Activated CD4-positive, CD25-positive, alpha-beta regulatory T cell treated with anti-CD3 and anti-CD28 coated beads, Interleukin-2, amount 50 U/mL, for 24 hours (primary cell): ENCODE data around the gene LRRC3C.

Experiments
- ATAC-seq, 2 donors: fragments of 150-1000 bp; cut with Tn5 transposase; one replicate each; pipeline ENCODE4 v1.10.0; 2021; ENCODE audit warnings: mild to moderate bottlenecking in 1 of 2, moderate library complexity in 1 of 2

LRRC3C gene

DNA sequence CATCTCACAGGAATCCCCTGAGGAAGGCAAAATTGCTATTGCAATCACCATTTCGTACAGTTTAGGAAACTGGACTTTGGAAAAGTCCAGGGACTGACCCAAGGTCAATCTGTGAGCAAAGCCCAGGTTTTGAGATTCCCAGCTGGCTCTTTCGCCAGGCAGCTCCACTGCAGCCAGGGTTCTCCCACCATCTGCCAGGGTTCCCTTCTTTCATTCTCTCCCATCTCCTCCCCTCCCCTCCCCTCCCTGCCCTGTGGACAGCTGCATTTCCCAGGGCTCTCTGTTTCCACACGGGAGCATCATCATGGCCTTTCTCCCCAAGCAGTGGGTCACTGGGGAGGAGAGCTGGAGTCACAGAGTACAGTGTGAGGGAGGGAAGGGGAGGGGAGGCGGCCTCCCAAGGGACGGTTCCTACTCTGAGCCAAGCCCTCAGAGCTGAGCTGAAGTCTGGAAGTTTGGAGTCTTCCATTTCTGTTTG lies 23.4 kb downstream of the LRRC3C start:
- no peak for ATAC-seq

GRCh38 chr17:39951924-39952679 lies 24.6 kb downstream of the LRRC3C start:
- peak in 1 of 2 donors; percentile 5 for ATAC-seq

DNA sequence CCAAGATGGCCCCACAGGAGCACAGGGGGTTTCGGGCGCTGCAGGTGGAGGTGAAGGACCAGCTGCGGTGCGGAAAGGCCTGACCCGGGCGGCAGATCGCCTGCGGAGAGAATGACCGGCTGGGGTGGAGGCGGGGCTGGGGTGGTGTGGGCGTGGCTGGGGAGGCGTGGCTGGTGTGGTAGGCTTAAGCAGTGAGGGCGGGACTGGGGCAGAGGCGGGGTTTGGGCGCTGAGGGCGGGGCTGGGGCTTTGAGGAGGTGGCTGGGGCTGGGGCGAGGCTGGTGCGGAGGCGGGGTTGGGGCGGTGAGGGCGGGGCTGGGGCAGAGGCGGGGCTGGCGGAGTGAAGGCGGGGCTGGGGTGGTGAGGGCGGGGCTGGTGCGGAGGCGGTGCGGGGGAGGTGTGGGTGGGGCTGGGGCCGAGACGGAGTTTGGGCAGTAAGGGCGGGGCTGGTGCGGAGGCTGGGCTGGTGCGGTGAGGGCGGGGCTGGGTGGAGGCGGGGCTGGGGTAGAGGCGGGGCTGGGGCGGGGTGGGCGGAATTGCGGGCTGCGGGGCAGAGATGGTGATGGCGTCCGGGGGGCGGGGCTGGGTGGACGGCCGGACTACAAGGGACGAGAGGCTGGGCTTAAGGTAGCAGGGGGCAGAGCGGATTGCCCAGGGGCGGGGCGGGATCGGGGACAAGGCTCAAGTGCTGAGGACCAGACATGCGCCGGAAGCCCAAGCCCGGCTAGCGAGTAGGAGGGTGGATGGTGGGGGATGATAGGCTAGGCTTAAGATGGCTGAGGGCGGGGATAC lies 25.3 kb downstream of the LRRC3C start:
- ATAC-seq = peak; percentile 81 to 82

DNA sequence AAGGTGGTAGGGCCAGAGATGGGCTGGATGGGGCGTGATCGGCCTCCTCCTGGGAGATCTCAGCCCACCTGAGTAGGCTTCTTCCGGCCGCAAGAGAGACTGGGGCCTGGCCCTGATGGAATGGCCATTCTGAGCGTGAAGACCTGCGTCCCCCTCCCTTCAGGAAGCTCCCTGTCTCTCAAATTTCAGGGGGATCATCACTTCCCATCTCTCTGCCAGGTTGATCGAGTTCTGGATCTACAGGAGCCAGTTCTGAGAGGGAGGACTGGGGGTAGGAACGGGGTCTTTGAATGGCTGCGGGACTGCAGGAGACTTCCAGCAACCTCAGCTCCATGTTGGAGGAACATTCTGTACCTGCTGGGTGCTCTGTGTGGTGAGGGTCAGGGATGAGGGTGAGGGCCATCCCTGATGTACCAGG lies 25.9 kb downstream of the LRRC3C start:
- ATAC-seq = no peak

GRCh38 chr17:39954876-39955275 lies 27.3 kb downstream of the LRRC3C start:
- ATAC-seq = no peak

DNA sequence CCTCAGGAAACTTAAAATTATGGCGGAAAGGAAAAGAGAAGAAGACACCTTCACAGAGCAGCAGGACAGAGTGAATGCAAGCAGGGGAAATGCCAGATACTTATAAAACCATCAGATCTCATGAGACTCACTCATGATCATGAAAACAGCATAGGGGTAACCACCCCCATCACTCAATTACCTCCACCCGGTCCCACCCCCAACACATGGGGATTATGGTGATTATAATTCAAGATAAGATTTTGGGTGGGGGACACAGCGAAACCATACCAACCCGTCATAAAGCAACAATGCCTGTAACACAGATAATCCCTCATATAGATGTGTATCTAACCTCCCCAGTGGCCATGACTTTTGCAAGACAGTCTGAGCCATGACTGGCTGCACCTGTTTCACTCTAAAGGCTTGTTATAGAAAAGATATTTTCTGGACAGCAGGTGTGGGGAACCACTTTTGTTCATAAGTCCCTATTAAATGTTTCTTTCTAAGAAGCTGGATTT lies 28.2 kb downstream of the LRRC3C start:
- no peak for ATAC-seq

DNA sequence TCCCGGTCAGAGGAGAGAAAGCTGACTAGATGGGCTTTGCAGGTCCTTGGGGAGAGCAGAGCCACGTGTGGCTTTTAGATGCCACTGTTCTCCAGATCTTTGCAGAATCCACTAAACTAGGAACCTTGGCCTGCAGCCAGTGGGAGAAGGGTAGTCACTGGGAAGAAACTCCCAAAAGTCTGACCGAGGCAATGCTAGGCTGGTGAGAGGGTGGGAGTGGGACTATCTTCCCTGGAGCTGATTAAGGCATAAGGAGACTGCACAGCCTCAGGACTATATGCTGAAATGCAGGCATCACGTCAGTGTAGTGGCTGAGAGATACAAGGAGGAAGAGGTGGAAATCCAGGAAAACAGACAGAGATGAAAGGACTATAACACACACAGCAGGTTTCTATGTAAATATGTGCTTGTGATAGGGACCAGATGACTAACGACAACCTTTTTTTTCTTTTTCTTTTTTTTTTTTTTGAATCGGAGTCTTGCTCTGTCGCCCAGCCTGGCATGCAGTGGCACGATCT lies 33.1 kb downstream of the LRRC3C start:
- ATAC-seq = no peak

GRCh38 chr17:39962642-39963220 lies 35.2 kb downstream of the LRRC3C start, which contains the start of gene GSDMA:
Gene GSDMA, plus strand, starts transcription at chr17:39963004. Its CDS starts 2,684 bp downstream, at chr17:39965688.
- ATAC-seq = no peak

DNA sequence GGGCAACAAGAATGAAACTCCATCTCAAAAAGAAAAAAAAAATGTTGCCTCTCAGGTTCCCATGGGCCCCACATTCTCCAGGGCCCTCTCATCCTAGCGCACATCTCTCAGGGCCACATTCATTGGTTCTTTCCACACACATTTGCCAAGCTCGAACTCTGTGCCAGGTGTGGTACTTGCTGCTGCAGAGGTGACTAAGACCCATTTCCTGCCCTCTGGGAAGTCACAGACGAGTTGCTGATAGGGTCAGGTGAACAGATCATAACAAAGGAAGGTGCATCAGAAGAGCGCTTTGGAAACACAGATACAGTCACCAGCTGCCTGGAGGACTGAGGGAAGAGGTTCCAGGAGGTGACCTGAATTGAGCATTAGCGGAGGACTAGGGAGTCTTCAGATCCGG lies 36.3 kb downstream of the LRRC3C start:
- ATAC-seq = peak; percentile 68 to 73

GRCh38 chr17:39965017-39965699 lies 37.6 kb downstream of the LRRC3C start:
- ATAC-seq = no peak

- no peak for ATAC-seq
These were observed 39.2 kb downstream of the LRRC3C start for GRCh38 chr17:39966771-39967170.

GRCh38 chr17:39968761-39969160 lies 41.2 kb downstream of the LRRC3C start:
- no peak for ATAC-seq

GRCh38 chr17:39969375-39969774 lies 41.8 kb downstream of the LRRC3C start:
- ATAC-seq = no peak

GRCh38 chr17:39970157-39970692 lies 42.7 kb downstream of the LRRC3C start:
- no peak for ATAC-seq

GRCh38 chr17:39971076-39971603 lies 43.6 kb downstream of the LRRC3C start:
- no peak for ATAC-seq

- ATAC-seq = no peak
These were observed 44.7 kb downstream of the LRRC3C start for GRCh38 chr17:39972271-39972670.

GRCh38 chr17:39973496-39973895 lies 46.0 kb downstream of the LRRC3C start:
- no peak for ATAC-seq

DNA sequence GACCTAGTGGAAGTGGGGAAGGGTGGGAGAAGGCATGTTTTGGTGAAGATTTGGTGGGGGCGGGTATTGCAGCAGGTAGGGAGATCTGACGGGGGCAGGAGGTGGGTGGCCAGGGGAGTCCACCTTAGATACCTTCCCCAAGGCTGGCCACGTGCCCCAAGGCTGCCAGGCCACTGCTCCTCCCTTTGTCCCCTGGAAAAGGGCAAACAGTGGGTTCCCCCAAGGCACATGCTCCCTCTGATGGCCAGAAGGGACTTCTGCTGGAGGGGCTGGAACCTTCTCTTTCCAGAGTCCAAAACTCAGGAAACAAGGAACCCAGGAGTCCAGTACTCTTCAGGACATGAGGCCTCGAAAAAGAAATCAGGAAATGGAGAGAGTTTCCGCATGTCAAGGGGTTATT lies 46.9 kb downstream of the LRRC3C start:
- no peak for ATAC-seq

DNA sequence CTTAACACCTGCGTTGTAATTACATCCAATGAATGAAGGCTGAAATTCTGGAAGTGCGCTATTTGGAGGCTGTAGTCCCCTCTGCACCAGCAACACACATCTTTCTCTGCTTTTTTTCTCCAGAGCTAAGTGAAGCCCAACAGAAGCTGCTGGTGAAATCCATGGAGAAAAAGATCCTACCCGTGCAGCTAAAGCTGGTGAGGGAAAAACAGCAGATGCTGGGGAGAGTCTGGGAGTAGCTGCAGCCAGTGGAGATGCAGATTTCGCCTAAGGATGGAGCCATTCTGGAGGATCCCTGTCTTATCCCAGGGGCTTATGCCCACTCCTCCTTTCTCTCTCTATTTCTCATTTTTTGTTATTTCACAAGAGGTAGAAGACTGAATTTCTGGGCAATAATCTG lies 48.3 kb downstream of the LRRC3C start:
- ATAC-seq = no peak

DNA sequence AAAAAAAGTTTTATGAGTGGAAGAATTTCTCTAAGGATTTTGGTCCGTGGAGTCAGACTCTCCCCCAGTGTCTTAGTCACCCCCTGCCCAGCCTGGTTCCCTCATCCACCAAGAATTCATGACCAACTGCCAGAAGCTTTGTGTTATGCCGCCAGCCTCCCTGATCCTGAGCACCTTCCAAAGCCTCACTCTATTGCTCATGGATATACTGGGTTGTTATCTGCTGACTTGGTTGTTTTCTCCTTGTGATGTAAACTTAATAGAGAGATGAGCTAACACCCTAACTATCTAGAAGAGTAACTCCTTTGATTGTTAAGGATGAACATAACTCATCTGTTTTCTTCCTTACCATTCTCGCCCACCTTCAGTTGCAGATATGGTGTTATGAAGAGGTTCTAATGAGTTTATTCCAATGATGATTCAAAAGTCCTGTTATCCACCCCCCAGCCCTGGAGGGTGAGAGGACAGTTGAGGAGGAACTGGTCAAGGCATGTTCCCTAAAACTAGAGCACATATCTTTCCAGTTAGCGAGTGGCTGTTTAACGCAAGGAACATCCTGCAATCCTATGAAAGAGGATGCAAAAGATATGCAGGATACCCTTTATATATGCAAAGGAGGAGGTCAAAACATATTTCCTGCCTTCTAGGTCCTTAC lies 51.6 kb downstream of the LRRC3C start:
- no peak for ATAC-seq

- peak; percentile 1 to 3 for ATAC-seq
These were observed 52.4 kb downstream of the LRRC3C start for GRCh38 chr17:39979893-39980350.
